Psoas muscle (tissue), 8 donors: ENCODE results near the gene ZNF750. TPM values are rescaled to one million over a fixed set of nuclear protein-coding genes. Genes with fewer than 3 reads are reported as not detected.

ENCODE experiments used
- ATAC-seq, 4 donors: fragments of 200-7000 bp; cut with Tn5 transposase; one replicate each; pipeline ENCODE4 v1.9.1; 2020; ENCODE audit warnings: moderate library complexity in 3 of 4, mild to moderate bottlenecking in 2 of 4
- DNase-seq, 2 donors: peaks; one replicate each; pipeline ENCODE4 v3.0.0-alpha.2; 2020
- H3K27ac ChIP-seq: fragments of 200-600 bp; one replicate; pipeline ENCODE4 v1.8.0; 2022
- H3K27me3 ChIP-seq, 3 donors: fragments of 200-600 bp in 1 of 3; one replicate each; pipeline versions ENCODE4 v1.6.1 to v1.8.0; 2013 to 2022; ENCODE audit warnings: low read length in 2 of 3, mild to moderate bottlenecking in 2 of 3, moderate library complexity in 1 of 3; ENCODE audit not compliant: insufficient read depth in 3 of 3
- H3K36me3 ChIP-seq, 2 donors: fragments of 200-600 bp in 1 of 2; one replicate each; pipeline versions ENCODE4 v1.6.1 to v1.8.0; 2013 to 2022; ENCODE audit warnings: low read depth in 1 of 2, mild to moderate bottlenecking in 1 of 2, moderate library complexity in 1 of 2; ENCODE audit not compliant: insufficient read depth in 1 of 2
- H3K4me1 ChIP-seq: fragments of 200-600 bp; one replicate; pipeline ENCODE4 v1.8.0; 2022
- H3K4me3 ChIP-seq: fragments of 200-600 bp; one replicate; pipeline ENCODE4 v1.8.0; 2022; ENCODE audit warnings: mild to moderate bottlenecking
- H3K9me3 ChIP-seq: fragments of 200-600 bp; one replicate; pipeline ENCODE4 v1.8.0; 2022
- WGBS, 3 donors: extraction: QIAGEN DNeasy Blood & Tissue Kit; methylation state at CpG; one replicate each; pipeline versions ENCODE4 v1.1.6 to v1.1.7; 2013; 5-methylcytosine and 5-hydroxymethylcytosine counted together
- intact Hi-C, 2 donors: fragments of 100-400 bp; cut with DNase I; formaldehyde crosslinking; loops; one replicate each; pipeline versions ENCODE4 v1.11.0 to v1.14.2; 2022
- polyA plus RNA-seq, 3 donors: library from polyadenylated mRNA; stranded (reverse); fragments of 200-250 nt; gene quantifications; one replicate each; pipeline ENCODE4 v1.2.3, GENCODE V29; 2013
- total RNA-seq, 4 donors: library from RNA; stranded (reverse); fragmentation: NEBNext Ultra II Directional in 2 of 4; extraction: Animal tissue kit (Norgen Biotek cat#: 25700) in 2 of 4; gene quantifications; one replicate each; pipeline versions ENCODE4 v1.2.1 to v1.2.4, GENCODE V29; 2021 to 2023
- TF ChIP-seq, protein P1 (sequence below): fragments of 200-600 bp; IDR thresholded peaks from one replicate; pipeline ENCODE4 v1.8.0; 2022; ENCODE audit warnings: antibody characterized with exemption
- donor health status: healthy with polysubstance abuse.
- donor health status: DM: no; HTN: no; CAD: no; lungs with moderate emphysema.
- donor health status: Bipolar disorder and iron deficiency.
- donor health status: healthy.
- donor health status: DM: yes; HTN: yes; CAD: no.
- donor health status: DM: no; HTN: no; CAD: no.
- donor health status: DM: no; HTN: no; CAD: no.
- donor health status: DM: yes; HTN: yes; CAD: no.

Gene ZNF750
- total and polyA plus RNA-seq, 7 donors, result 0.79 to 6.3 (median 2.2) TPM; not detected in 1

DNA sequence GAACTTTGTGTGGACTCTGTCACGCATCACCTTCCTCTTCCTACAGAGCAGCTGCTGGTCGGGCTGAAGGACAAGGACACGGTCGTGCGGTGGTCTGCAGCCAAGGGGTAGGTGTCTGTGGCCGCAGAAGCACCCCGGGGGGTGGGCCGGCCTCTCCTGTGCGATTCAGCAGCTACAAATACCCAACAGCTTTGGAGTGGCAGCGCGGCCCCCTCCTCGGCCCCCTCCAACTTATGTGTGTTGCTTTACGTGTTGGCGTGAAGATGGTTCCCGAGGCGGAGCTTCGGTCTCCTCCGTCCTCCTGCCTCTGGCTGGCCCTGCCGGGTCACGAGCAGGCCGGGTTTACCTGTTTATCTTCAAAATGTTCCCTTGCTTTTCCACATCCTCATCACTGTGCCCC lies 32.3 kb downstream of the ZNF750 start:
- no peaks in the 10 kb centered on the region for H3K27me3 ChIP-seq
- H3K4me1 ChIP-seq, result peaks cover 16% of the 10 kb centered on the region
- no peak overlapping the region for H3K27ac ChIP-seq
- ATAC-seq (no peak), DNase-seq (peak in 1 of 2 donors; percentile 29)
- H3K36me3 ChIP-seq, result peaks cover 0 to 24% of the 10 kb centered on the region in 2 donors
- WGBS, 3 donors, result 83 to 95% (median 86%) methylated on average over 19 to 21 of the region's 21 CpGs
- peak overlapping the region; percentile 11 for H3K4me3 ChIP-seq
- TF ChIP-seq, protein P1, sequence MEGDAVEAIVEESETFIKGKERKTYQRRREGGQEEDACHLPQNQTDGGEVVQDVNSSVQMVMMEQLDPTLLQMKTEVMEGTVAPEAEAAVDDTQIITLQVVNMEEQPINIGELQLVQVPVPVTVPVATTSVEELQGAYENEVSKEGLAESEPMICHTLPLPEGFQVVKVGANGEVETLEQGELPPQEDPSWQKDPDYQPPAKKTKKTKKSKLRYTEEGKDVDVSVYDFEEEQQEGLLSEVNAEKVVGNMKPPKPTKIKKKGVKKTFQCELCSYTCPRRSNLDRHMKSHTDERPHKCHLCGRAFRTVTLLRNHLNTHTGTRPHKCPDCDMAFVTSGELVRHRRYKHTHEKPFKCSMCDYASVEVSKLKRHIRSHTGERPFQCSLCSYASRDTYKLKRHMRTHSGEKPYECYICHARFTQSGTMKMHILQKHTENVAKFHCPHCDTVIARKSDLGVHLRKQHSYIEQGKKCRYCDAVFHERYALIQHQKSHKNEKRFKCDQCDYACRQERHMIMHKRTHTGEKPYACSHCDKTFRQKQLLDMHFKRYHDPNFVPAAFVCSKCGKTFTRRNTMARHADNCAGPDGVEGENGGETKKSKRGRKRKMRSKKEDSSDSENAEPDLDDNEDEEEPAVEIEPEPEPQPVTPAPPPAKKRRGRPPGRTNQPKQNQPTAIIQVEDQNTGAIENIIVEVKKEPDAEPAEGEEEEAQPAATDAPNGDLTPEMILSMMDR, result no peak
- H3K9me3 ChIP-seq, result no peaks in the 10 kb centered on the region
- intact Hi-C loops, result loop anchor here in 1 of 2 donors (5.0 kb wide), 2 partner anchors 35 to 60 kb away; partner anchors contain the start of gene ZNF750

DNA sequence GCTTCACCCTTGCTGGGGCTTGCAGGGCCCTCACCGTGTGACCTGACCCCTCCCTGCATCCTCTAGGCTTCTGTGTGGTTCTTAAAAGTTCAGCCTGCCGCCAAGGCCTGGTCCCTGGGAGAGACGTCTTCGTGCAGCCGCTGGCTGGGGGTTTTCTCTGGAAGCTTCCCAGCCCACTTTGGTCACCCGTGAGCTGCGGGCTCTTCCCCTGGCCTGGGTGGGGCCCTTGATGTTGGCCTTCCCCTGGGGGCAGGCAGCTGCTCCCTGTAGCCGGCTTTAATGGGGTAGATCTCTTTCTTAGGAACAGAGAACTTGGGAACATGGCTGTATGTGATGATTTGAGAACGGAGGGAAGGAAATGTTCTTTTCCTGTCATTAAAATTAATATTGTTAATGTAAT lies 32.7 kb downstream of the ZNF750 start:
- intact Hi-C loops, result loop anchor here in 1 of 2 donors (5.0 kb wide), 2 partner anchors 35 to 60 kb away; partner anchors contain the start of gene ZNF750
- WGBS, 3 donors, result 74 to 77% (median 77%) methylated on average over 9 of the region's 9 CpGs
- H3K4me1 ChIP-seq, result peaks cover 16% of the 10 kb centered on the region
- no peaks in the 10 kb centered on the region for H3K9me3 ChIP-seq
- H3K27ac ChIP-seq, result no peak overlapping the region
- peaks cover 0 to 24% of the 10 kb centered on the region in 2 donors for H3K36me3 ChIP-seq
- DNase-seq, result no peak
- TF ChIP-seq, protein P1, result no peak
- H3K4me3 ChIP-seq, result no peak overlapping the region
- ATAC-seq, result no peak
- no peaks in the 10 kb centered on the region for H3K27me3 ChIP-seq

DNA sequence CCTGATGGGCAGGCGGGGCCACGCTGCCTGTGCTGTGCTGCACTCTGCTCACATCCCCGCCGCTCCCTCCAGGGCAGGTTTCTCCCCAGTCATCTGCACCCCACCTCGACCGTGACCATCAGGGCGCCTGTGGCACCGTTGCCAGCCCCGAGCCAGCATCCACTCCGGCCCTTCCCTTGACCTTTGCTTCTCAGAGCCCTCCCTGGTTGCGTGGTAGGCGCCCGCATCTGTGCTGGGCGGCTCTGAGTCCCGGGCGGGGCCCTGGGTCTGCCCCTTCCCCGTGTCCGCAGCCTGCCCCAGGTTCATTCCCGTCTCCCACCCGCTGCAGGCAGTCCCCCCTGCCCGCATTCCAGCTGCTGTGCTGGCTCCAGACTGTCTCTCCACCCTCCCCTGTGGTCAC lies 33.2 kb downstream of the ZNF750 start:
- no peak for ATAC-seq
- peak in 1 of 2 donors; percentile 51 for DNase-seq
- H3K36me3 ChIP-seq, result peaks cover 0 to 21% of the 10 kb centered on the region in 2 donors

DNA sequence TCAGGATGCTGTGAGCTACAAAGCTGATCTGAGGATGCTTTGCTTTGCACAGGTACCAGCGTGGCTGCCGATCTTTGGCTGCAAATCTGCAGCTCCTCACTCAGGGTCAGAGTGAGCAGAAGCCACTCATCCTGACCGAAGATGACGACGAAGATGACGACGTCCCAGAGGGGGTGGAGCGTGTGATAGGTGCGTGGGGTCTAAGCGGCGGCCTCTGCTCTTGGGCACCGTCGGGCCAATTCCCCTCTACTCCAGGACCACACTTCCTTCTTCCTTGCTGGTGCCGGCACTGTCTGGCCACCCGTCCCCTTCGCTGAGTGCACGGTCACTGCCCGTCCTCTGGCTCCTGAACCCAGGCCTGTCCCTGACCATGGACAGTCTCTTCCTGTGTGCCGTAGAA lies 34.0 kb downstream of the ZNF750 start:
- WGBS, 3 donors, result 79 to 87% (median 85%) methylated on average over 19 of the region's 19 CpGs
- ATAC-seq (no peak), DNase-seq (no peak)
- intact Hi-C loops, result loop anchor here in 1 of 2 donors (5.0 kb wide), 2 partner anchors 36 to 61 kb away; partner anchors contain the start of gene ZNF750
- no peaks in the 10 kb centered on the region for H3K9me3 ChIP-seq
- no peaks in the 10 kb centered on the region for H3K27me3 ChIP-seq
- peaks cover 16% of the 10 kb centered on the region for H3K4me1 ChIP-seq
- no peak overlapping the region for H3K4me3 ChIP-seq
- no peak overlapping the region for H3K27ac ChIP-seq
- peaks cover 0 to 20% of the 10 kb centered on the region in 2 donors for H3K36me3 ChIP-seq
- TF ChIP-seq, protein P1, result no peak

More for the DNA sequence above, 33.2 kb downstream of the ZNF750 start:
- 81 to 85% (median 82%) methylated on average over 21 of the region's 21 CpGs for WGBS, 3 donors
- Histone ChIP-seq H3K4me3 (peak overlapping the region; percentile 8), H3K4me1 (peaks cover 16% of the 10 kb centered on the region), H3K9me3 (no peaks in the 10 kb centered on the region), H3K27me3 (no peaks in the 10 kb centered on the region), H3K27ac (no peak overlapping the region)
- intact Hi-C loops, result loop anchor here in 1 of 2 donors (5.0 kb wide), 2 partner anchors 36 to 61 kb away; partner anchors contain the start of gene ZNF750
- TF ChIP-seq, protein P1, result no peak

DNA sequence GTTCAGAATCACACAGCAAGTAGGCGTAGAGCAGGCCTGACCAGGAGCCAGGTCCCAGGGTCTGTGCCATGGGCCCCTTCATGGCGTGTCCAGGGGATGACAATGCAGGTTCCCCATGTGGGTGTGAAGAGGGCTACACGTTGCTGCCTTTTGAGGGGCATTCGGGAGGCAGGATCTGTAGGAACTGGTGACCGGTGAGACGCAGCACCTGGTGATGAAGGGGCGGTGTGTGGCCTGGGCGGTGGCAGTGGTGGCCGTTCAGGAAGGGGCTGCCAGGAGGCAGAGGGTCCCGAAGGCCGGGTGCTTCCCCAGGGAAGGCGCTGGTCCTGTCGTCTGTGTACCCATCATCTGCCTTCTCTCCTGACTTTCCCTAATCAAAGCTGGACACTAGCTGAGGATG lies 34.6 kb downstream of the ZNF750 start:
- WGBS, 3 donors, result 65 to 69% (median 65%) methylated on average over 13 of the region's 13 CpGs
- Histone ChIP-seq H3K27ac (peak overlapping the region; percentile 82), H3K9me3 (no peaks in the 10 kb centered on the region), H3K4me3 (peak overlapping the region; percentile 36), H3K36me3 (peaks cover 0 to 16% of the 10 kb centered on the region in 2 donors), H3K27me3 (no peaks in the 10 kb centered on the region), H3K4me1 (peaks cover 16% of the 10 kb centered on the region)
- TF ChIP-seq, protein P1, result no peak
- ATAC-seq (no peak), DNase-seq (no peak)
- intact Hi-C loops, result loop anchor here in 1 of 2 donors (5.0 kb wide), 2 partner anchors 37 to 62 kb away; partner anchors contain the start of gene ZNF750
